ENCODE data around the gene CYP11A1. TPM values are rescaled to one million over a fixed set of nuclear protein-coding genes. Genes with fewer than 3 reads are reported as not detected.
A peak's percentile ranks its signal among the peaks of the same experiment; 100 is the strongest.

The CYP11A1 gene
- total and polyA plus RNA-seq, 7 donors = 0.14 to 5.0 (median 0.61) TPM

GRCh38 chr15:74294010-74294409 is 73.4 kb downstream of the CYP11A1 start:
- WGBS, 3 donors = 9 to 23% (median 17%) methylated on average over 1 of the region's 1 CpG
- Histone ChIP-seq H3K9me3 (no peaks in the 10 kb centered on the region), H3K4me1 (no peaks in the 10 kb centered on the region), H3K27me3 (ENCODE audit: insufficient read depth in 3 of 3, low read length in 2 of 3) (peaks cover 0 to 3% (median 0%) of the 10 kb centered on the region in 3 donors), H3K36me3 (ENCODE audit: insufficient read depth in 1 of 2, low read depth in 1 of 2) (no peaks in the 10 kb centered on the region), H3K27ac (no peak overlapping the region), H3K4me3 (no peak overlapping the region)
- intact Hi-C loops (cut with DNase I) = no loop called here
- TF ChIP-seq CTCF (IDR thresholded peaks at IDR 0.05) = no peak
- ATAC-seq (no peak), DNase-seq (no peak)

- no peaks in the 10 kb centered on the region for H3K27me3 ChIP-seq (ENCODE audit: insufficient read depth in 3 of 3, low read length in 2 of 3)
- 57 to 71% (median 67%) methylated on average over 3 of the region's 3 CpGs for WGBS, 3 donors
- DNase-seq (no peak), ATAC-seq (no peak)
- intact Hi-C loops (cut with DNase I) = no loop called here
- no peak overlapping the region for H3K4me3 ChIP-seq
- no peaks in the 10 kb centered on the region for H3K9me3 ChIP-seq
- no peak overlapping the region for H3K27ac ChIP-seq
- H3K36me3 ChIP-seq (ENCODE audit: insufficient read depth in 1 of 2, low read depth in 1 of 2) = no peaks in the 10 kb centered on the region
- TF ChIP-seq CTCF (IDR thresholded peaks at IDR 0.05) = no peak
- H3K4me1 ChIP-seq = no peaks in the 10 kb centered on the region
Observed at GRCh38 chr15:74293021-74293810, 74.2 kb downstream of the CYP11A1 start.

- TF ChIP-seq CTCF (IDR thresholded peaks at IDR 0.05) = no peak
- peaks cover 0 to 6% (median 0%) of the 10 kb centered on the region in 3 donors for H3K27me3 ChIP-seq (ENCODE audit: insufficient read depth in 3 of 3, low read length in 2 of 3)
- no peaks in the 10 kb centered on the region for H3K4me1 ChIP-seq
- intact Hi-C loops (cut with DNase I) = no loop called here
- WGBS, 3 donors = 8 to 11% (median 9%) methylated on average over 20 of the region's 20 CpGs
- no peak overlapping the region for H3K27ac ChIP-seq
- peak; percentile 55 to 81 (median 72) for ATAC-seq
- DNase-seq = peak; percentile 82 to 87
- H3K36me3 ChIP-seq (ENCODE audit: insufficient read depth in 1 of 2, low read depth in 1 of 2) = no peaks in the 10 kb centered on the region
- no peak overlapping the region for H3K4me3 ChIP-seq
- H3K9me3 ChIP-seq = no peaks in the 10 kb centered on the region
Observed at GRCh38 chr15:74291101-74292071, 76.1 kb downstream of the CYP11A1 start.

- Histone ChIP-seq H3K9me3 (no peaks in the 10 kb centered on the region), H3K27me3 (ENCODE audit: insufficient read depth in 3 of 3, low read length in 2 of 3) (peaks cover 0 to 6% (median 0%) of the 10 kb centered on the region in 3 donors), H3K36me3 (ENCODE audit: insufficient read depth in 1 of 2, low read depth in 1 of 2) (no peaks in the 10 kb centered on the region), H3K4me1 (no peaks in the 10 kb centered on the region), H3K27ac (no peak overlapping the region), H3K4me3 (no peak overlapping the region)
- DNase-seq (no peak), ATAC-seq (no peak)
- intact Hi-C loops (cut with DNase I) = no loop called here
- no peak for TF ChIP-seq CTCF (IDR thresholded peaks at IDR 0.05)
Observed at GRCh38 chr15:74290645-74291044, 76.8 kb downstream of the CYP11A1 start.

All from psoas muscle (tissue), 8 donors.